ENCODE measurements around the gene CDK15. TPM values are rescaled to one million over a fixed set of nuclear protein-coding genes. Genes with fewer than 3 reads are reported as not detected.
A peak's percentile ranks its signal among the peaks of the same experiment; 100 is the strongest.

CDK15 gene
- total and polyA plus RNA-seq, 9 of the 15 experiments (the other 6 are each of a cell fraction or from before 2014, with no cell fraction given) = not detected

DNA sequence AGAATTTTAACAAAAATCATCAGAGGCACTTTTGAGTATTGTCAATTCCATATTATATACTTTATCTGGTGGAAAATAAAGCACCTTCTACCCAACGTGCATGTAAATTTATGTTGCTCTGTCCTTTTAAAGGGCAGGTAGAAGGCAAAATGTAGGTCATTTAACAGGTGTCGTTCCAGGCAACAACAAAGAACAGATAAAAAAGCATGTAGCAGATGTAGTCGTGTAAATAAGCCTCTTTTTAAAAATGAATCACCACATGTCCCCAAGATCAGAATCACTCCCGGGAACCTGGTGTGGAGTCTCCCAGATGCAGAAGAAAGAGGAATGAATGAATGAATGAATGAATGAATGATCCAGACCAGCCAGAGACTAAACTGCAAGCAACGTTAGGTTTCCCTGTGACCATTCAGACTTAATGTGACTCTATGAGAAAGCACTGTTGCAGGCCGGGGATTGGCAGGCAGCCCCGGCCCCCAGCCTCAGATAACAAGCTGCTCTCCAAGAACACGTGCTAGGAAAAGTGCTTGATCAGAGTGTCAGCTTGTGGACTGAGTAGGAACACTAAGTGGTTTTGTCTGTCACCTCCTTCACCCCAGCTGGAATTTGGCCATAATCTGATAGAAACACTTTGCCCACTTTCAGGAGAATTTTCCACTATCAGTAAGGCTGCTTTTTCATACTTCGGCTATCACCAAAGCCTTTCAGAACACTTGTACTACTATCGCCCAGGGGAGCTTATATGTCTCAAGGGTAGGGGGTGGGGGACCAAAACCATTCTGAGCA, 100.6 kb downstream of the CDK15 start (continued):
- TF ChIP-seq, protein P1, sequence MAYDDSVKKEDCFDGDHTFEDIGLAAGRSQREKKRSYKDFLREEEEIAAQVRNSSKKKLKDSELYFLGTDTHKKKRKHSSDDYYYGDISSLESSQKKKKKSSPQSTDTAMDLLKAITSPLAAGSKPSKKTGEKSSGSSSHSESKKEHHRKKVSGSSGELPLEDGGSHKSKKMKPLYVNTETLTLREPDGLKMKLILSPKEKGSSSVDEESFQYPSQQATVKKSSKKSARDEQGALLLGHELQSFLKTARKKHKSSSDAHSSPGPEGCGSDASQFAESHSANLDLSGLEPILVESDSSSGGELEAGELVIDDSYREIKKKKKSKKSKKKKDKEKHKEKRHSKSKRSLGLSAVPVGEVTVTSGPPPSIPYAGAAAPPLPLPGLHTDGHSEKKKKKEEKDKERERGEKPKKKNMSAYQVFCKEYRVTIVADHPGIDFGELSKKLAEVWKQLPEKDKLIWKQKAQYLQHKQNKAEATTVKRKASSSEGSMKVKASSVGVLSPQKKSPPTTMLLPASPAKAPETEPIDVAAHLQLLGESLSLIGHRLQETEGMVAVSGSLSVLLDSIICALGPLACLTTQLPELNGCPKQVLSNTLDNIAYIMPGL (CRISPR knock-in tag; IDR thresholded peaks at IDR 0.05) = no peak
- TF ChIP-seq ILK (tag; IDR thresholded peaks at IDR 0.05; ENCODE audit: borderline replicate concordance, low read depth) (no peak), EP300 (IDR thresholded peaks at IDR 0.05; ENCODE audit: low read length) (peak; percentile 66; the same call in 1 of the 2 replicates), ZNF143 (CRISPR knock-in tag; IDR thresholded peaks at IDR 0.05) (no peak), FOXM1 (IDR thresholded peaks at IDR 0.05; ENCODE audit: low read depth) (peak; percentile 52; the same call in 1 of the 2 replicates), FOXM1 (CRISPR knock-in tag; IDR thresholded peaks at IDR 0.05; ENCODE audit: low read depth) (no peak), TCFL5 (CRISPR knock-in tag; conservative IDR thresholded peaks at IDR 0.05) (no peak), KAT7 (CRISPR knock-in tag; IDR thresholded peaks at IDR 0.05; ENCODE audit: borderline replicate concordance) (no peak), ZNF780A (CRISPR knock-in tag; IDR thresholded peaks at IDR 0.05) (no peak), FOXK1 (CRISPR knock-in tag; IDR thresholded peaks at IDR 0.05; ENCODE audit: borderline replicate concordance) (no peak), CHD1 (IDR thresholded peaks at IDR 0.05; ENCODE audit: low read length) (no peak), KAT2B (IDR thresholded peaks at IDR 0.05; ENCODE audit: low read depth, low read length) (no peak), ZNF785 (CRISPR knock-in tag; IDR thresholded peaks at IDR 0.05) (no peak), POLR2G (IDR thresholded peaks at IDR 0.05; ENCODE audit: low read depth, low read length) (no peak), NCOA1 (IDR thresholded peaks at IDR 0.05; ENCODE audit: low read depth) (no peak), ZNF282 (CRISPR knock-in tag; IDR thresholded peaks at IDR 0.05) (no peak), ZKSCAN8 (CRISPR knock-in tag; IDR thresholded peaks at IDR 0.05) (no peak), EWSR1 (IDR thresholded peaks at IDR 0.05; ENCODE audit: borderline replicate concordance, low read depth, partially characterized antibody) (no peak), NR2F6 (CRISPR knock-in tag; IDR thresholded peaks at IDR 0.05) (no peak)
- TF ChIP-seq, protein P2, sequence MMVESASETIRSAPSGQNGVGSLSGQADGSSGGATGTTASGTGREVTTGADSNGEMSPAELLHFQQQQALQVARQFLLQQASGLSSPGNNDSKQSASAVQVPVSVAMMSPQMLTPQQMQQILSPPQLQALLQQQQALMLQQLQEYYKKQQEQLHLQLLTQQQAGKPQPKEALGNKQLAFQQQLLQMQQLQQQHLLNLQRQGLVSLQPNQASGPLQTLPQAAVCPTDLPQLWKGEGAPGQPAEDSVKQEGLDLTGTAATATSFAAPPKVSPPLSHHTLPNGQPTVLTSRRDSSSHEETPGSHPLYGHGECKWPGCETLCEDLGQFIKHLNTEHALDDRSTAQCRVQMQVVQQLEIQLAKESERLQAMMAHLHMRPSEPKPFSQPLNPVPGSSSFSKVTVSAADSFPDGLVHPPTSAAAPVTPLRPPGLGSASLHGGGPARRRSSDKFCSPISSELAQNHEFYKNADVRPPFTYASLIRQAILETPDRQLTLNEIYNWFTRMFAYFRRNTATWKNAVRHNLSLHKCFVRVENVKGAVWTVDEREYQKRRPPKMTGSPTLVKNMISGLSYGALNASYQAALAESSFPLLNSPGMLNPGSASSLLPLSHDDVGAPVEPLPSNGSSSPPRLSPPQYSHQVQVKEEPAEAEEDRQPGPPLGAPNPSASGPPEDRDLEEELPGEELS (CRISPR knock-in tag; IDR thresholded peaks at IDR 0.05; ENCODE audit: borderline replicate concordance) = no peak
- TF ChIP-seq, protein P3, sequence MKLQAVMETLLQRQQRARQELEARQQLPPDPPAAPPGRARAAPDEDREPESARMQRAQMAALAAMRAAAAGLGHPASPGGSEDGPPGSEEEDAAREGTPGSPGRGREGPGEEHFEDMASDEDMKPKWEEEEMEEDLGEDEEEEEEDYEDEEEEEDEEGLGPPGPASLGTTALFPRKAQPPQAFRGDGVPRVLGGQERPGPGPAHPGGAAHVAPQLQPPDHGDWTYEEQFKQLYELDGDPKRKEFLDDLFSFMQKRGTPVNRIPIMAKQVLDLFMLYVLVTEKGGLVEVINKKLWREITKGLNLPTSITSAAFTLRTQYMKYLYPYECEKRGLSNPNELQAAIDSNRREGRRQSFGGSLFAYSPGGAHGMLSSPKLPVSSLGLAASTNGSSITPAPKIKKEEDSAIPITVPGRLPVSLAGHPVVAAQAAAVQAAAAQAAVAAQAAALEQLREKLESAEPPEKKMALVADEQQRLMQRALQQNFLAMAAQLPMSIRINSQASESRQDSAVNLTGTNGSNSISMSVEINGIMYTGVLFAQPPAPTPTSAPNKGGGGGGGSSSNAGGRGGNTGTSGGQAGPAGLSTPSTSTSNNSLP (IDR thresholded peaks at IDR 0.05; ENCODE audit: borderline replicate concordance, low read depth, low read length) = no peak

All from K562 (cell line).